CD4-positive, alpha-beta memory T cell (primary cell): ENCODE measurements around the gene ITGAE. TPM values are rescaled to one million over a fixed set of nuclear protein-coding genes. Genes with fewer than 3 reads are reported as not detected.

ENCODE experiments used
- CTCF ChIA-PET: fragments of 350-600 bp; sonication (Branson Sonifier 250); formaldehyde crosslinking; loops from one replicate; lab custom pipeline; 2021; ENCODE audit warnings: inconsistent platforms; ENCODE audit not compliant: partially characterized antibody; lab: Charles Lee
- POLR2A ChIA-PET: fragments of 350-600 bp; sonication (Branson Sonifier 250); formaldehyde crosslinking; loops from one replicate; lab custom pipeline; 2021; ENCODE audit not compliant: partially characterized antibody; lab: Charles Lee
- DNase-seq, 5 donors: peaks; one replicate each; pipeline versions ENCODE4 v3.0.0 to v3.0.0-alpha.2; 2020 to 2022; ENCODE audit warnings: mixed read lengths in 1 of 5
- H3K27ac ChIP-seq: one replicate; pipeline ENCODE4 v1.7.0; 2013; ENCODE audit warnings: low read depth, low read length
- H3K27me3 ChIP-seq: 2 replicates; pipeline ENCODE4 v1.7.0; 2013; ENCODE audit warnings: mild to moderate bottlenecking, low read length, moderate library complexity; ENCODE audit not compliant: insufficient read depth
- H3K36me3 ChIP-seq: 2 replicates; pipeline ENCODE4 v1.7.0; 2013; ENCODE audit warnings: mild to moderate bottlenecking, low read length, moderate library complexity; ENCODE audit not compliant: insufficient read depth
- H3K4me1 ChIP-seq: 2 replicates; pipeline ENCODE4 v1.7.0; 2013; ENCODE audit warnings: mild to moderate bottlenecking, low read length, moderate library complexity; ENCODE audit not compliant: insufficient read depth
- H3K4me3 ChIP-seq, 2 donors: one replicate each; pipeline ENCODE4 v1.7.0; 2013; ENCODE audit warnings: low read length in 2 of 2, mild to moderate bottlenecking in 1 of 2
- H3K9me3 ChIP-seq, 2 donors: one replicate each; pipeline ENCODE4 v1.7.0; 2013; ENCODE audit warnings: low read length in 2 of 2, control low read depth in 1 of 2; ENCODE audit not compliant: control insufficient read depth in 1 of 2
- H3K27ac Mint-ChIP-seq, 7 donors: one replicate each; pipeline ENCODE4 v1.8.0; 2020 to 2021; ENCODE audit warnings: mixed read lengths in 7 of 7, mild to moderate bottlenecking in 6 of 7, inconsistent platforms in 3 of 7, moderate library complexity in 3 of 7
- H3K27me3 Mint-ChIP-seq, 2 donors: one replicate each; pipeline ENCODE4 v1.8.0; 2020 to 2021; ENCODE audit warnings: mixed read lengths in 2 of 2
- H3K36me3 Mint-ChIP-seq, 2 donors: one replicate each; pipeline ENCODE4 v1.8.0; 2020 to 2021; ENCODE audit warnings: mixed read lengths in 2 of 2, inconsistent platforms in 1 of 2, mild to moderate bottlenecking in 1 of 2
- H3K4me1 Mint-ChIP-seq, 4 donors: one replicate each; pipeline ENCODE4 v1.8.0; 2020 to 2021; ENCODE audit warnings: mixed read lengths in 4 of 4, mild to moderate bottlenecking in 1 of 4
- H3K4me3 Mint-ChIP-seq, 8 donors: one replicate each; pipeline ENCODE4 v1.8.0; 2020 to 2021; ENCODE audit warnings: mixed read lengths in 8 of 8, mild to moderate bottlenecking in 7 of 8, moderate library complexity in 6 of 8, inconsistent platforms in 3 of 8
- H3K9me3 Mint-ChIP-seq, 8 donors: one replicate each; pipeline ENCODE4 v1.8.0; 2020 to 2021; ENCODE audit warnings: mixed read lengths in 8 of 8, mild to moderate bottlenecking in 5 of 8, inconsistent platforms in 3 of 8, moderate library complexity in 1 of 8
- intact Hi-C: fragments of 100-400 bp; cut with micrococcal nuclease; formaldehyde crosslinking; loops from one replicate; pipeline ENCODE4 v1.15.1; 2023
- polyA plus RNA-seq, 2 donors: library from polyadenylated mRNA; unstranded; fragments of 300-500 nt; fragmentation: Illumina TruSeq; gene quantifications; one replicate each; pipeline ENCODE4 v1.2.3, GENCODE V29; 2021
- total RNA-seq, 2 experiments: library from RNA; stranded (reverse); gene quantifications; one replicate each; pipeline ENCODE4 v1.2.3, GENCODE V29; 2021

Gene ITGAE
- total and polyA plus RNA-seq, 4 experiments from 2014 or later, result 17.2 to 43.6 (median 27.7) TPM

DNA sequence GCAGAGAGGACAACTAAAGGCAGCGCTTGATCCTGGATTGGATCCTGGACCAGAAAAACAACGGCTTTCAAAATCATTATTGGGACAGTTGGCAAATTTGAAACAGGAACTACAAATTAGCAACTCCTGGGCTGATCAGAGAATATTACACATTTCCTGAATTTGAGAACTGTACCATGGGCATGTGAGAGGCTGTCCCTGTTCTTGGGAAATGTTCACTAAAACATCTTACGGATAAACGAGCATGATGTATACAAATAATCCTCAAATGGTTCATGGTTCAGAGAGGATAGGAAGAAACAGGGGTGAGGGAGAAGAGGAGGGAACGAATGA is 2.3 kb upstream of the ITGAE start:
- Mint-ChIP-seq H3K4me3 (no peak overlapping the region), H3K27ac (peak overlapping the region in 3 of 7 donors; percentile 1 to 59 (median 36)), H3K4me1 (peaks cover 0 to 8% (median under 1%) of the 10 kb centered on the region in 4 donors), H3K9me3 (no peaks in the 10 kb centered on the region), H3K27me3 (no peaks in the 10 kb centered on the region), H3K36me3 (peaks cover 15 to 16% of the 10 kb centered on the region in 2 donors)
- CTCF ChIA-PET, result no interaction called here
- Histone ChIP-seq H3K27me3 (no peaks in the 10 kb centered on the region), H3K9me3 (no peaks in the 10 kb centered on the region), H3K27ac (no peak overlapping the region), H3K36me3 (peaks cover 9% of the 10 kb centered on the region), H3K4me3 (no peak overlapping the region), H3K4me1 (no peaks in the 10 kb centered on the region)
- POLR2A ChIA-PET, result no interaction called here
- DNase-seq, result no peak
- intact Hi-C loops, result no loop called here

DNA sequence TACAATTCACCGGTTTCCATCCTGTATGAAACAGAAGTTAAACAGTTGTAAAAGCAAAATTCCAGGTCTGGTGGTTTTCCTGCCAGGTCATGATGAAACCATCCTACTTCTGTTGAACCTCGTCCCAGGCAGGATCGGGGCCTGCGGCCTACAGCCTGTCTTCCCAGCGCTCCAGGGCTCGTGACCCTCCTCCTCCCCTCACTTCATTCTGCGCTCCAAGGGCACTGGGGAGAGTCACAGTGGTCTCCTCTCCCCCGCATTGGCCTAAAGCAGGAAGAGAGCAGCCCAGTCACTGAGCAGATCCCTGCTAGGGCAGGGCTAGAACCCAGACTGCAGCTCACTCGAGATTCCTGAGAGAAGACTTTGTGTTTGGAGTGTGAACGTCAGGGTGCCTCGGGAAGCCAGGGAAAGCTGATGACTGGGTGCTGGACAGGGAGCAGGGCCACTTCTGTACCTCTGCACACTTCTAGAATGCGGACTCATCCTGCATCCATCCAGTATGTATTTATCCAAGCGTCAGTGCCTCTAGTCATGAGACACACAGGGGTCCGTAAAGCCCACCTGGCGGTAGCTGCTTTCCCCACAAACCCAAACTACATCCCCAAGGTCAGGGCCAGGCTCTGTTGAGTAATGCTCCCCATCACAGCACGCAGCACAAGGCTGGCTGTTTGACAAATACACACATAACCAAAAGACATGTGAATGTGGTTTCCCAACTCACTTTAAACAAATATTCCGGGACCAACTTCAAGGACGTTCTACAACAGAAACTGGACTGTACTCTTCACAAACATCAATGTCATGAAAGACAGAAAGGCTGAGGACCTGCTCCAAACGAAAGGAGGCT is 1.7 kb upstream of the ITGAE start:
- no peak for DNase-seq
- H3K27ac Mint-ChIP-seq, result peak overlapping the region in 1 of 7 donors; percentile 1
- intact Hi-C loops, result no loop called here
- H3K4me3 Mint-ChIP-seq, result peak overlapping the region in 1 of 8 donors; percentile 13
- Histone ChIP-seq H3K4me3 (no peak overlapping the region), H3K9me3 (no peaks in the 10 kb centered on the region), H3K27me3 (no peaks in the 10 kb centered on the region), H3K27ac (no peak overlapping the region), H3K36me3 (peaks cover 5% of the 10 kb centered on the region), H3K4me1 (no peaks in the 10 kb centered on the region)
- POLR2A ChIA-PET, result no interaction called here
- peaks cover 10 to 12% of the 10 kb centered on the region in 2 donors for H3K36me3 Mint-ChIP-seq
- peaks cover 0 to 8% (median 1%) of the 10 kb centered on the region in 4 donors for H3K4me1 Mint-ChIP-seq
- CTCF ChIA-PET, result no interaction called here
- H3K9me3 Mint-ChIP-seq, result no peaks in the 10 kb centered on the region
- H3K27me3 Mint-ChIP-seq, result no peaks in the 10 kb centered on the region

GRCh38 chr17:3801792-3802191 is 804 bp upstream of the ITGAE start:
- H3K4me1 Mint-ChIP-seq, result peaks cover 1 to 9% (median 4%) of the 10 kb centered on the region in 4 donors
- CTCF ChIA-PET, result no interaction called here
- Histone ChIP-seq H3K9me3 (no peaks in the 10 kb centered on the region), H3K36me3 (peaks cover 2% of the 10 kb centered on the region), H3K27ac (no peak overlapping the region), H3K4me3 (no peak overlapping the region), H3K4me1 (peaks cover 1% of the 10 kb centered on the region), H3K27me3 (no peaks in the 10 kb centered on the region)
- DNase-seq, result no peak
- peaks cover 2 to 5% of the 10 kb centered on the region in 2 donors for H3K36me3 Mint-ChIP-seq
- POLR2A ChIA-PET, result no interaction called here
- H3K4me3 Mint-ChIP-seq, result no peak overlapping the region
- H3K27ac Mint-ChIP-seq, result no peak overlapping the region
- H3K9me3 Mint-ChIP-seq, result no peaks in the 10 kb centered on the region
- no peaks in the 10 kb centered on the region for H3K27me3 Mint-ChIP-seq
- intact Hi-C loops, result no loop called here

DNA sequence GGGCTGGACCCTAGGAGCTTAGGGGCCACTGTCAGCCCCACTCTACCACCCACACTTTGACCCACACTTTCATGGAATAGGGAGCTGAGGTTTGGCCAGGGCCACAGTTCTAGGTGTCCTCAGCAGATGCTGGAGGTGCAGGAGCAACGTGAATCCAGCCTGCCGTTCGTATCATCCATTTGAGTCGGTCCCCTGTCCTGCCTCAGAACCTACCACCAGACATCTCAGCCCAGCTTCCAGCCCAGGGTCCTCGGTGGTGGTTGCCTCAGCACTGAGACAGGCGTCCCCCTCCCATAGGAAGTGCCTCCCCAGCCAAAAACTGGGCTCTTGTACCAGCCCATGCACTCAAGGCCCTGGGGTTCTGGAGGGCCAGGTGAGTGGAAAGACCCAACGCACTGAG is 359 bp upstream of the ITGAE start:
- peak overlapping the region in 1 of 8 donors; percentile 61 for H3K4me3 Mint-ChIP-seq
- peaks cover 6% of the 10 kb centered on the region for H3K4me1 ChIP-seq
- H3K27me3 Mint-ChIP-seq, result no peaks in the 10 kb centered on the region
- no peak overlapping the region for H3K27ac ChIP-seq
- H3K27me3 ChIP-seq, result no peaks in the 10 kb centered on the region
- ChIA-PET POLR2A (no interaction called here), CTCF (no interaction called here)
- peaks cover 0 to 6% of the 10 kb centered on the region in 2 donors for H3K36me3 Mint-ChIP-seq
- H3K4me1 Mint-ChIP-seq, result peaks cover 5 to 14% (median 8%) of the 10 kb centered on the region in 4 donors
- H3K9me3 Mint-ChIP-seq, result no peaks in the 10 kb centered on the region
- H3K36me3 ChIP-seq, result no peaks in the 10 kb centered on the region
- no peak overlapping the region for H3K27ac Mint-ChIP-seq
- DNase-seq, result no peak
- no peaks in the 10 kb centered on the region for H3K9me3 ChIP-seq
- intact Hi-C loops, result no loop called here
- H3K4me3 ChIP-seq, result no peak overlapping the region

DNA sequence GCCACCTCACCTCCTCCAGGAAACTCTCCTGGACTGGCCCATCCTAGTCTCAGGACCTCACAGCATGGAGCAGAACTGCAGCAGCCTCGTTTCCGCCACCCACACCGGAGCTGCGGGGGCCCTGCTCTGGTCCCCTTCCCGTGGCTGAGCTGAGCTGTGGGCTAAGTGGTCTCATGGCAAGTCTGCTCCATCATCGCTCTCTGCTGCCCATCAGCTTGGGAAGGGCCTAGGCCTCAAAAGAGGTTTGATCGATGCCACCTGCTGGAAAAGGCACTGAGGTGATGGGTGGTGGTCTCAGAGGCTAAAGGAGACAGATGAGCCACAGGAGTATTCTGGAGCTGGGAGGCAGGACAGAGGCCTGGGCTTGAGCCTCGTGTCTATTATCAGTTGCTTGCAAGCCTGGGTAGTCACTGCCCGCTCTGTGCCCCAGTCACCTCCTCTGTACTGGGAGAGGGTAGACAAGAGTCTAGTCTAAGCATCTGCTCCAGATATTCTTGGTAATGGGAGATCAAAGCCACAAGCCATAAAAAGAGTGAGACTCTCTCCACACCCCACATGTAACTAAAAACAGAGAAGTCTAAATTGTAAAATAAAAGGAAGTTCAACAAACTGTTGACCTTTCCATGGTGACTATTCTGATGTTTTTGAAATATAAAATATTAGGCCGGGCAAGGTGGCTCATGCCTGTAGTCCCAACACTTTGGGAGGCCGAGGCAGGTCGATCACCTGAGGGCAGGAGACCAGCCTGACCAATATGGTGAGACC is 1.6 kb downstream of the ITGAE start:
- no peak overlapping the region for H3K27ac ChIP-seq
- peaks cover 21% of the 10 kb centered on the region for H3K4me1 ChIP-seq
- Mint-ChIP-seq H3K27ac (peak overlapping the region in 2 of 7 donors; percentile 55 to 79), H3K4me1 (peaks cover 10 to 30% (median 19%) of the 10 kb centered on the region in 4 donors), H3K4me3 (no peak overlapping the region), H3K27me3 (no peaks in the 10 kb centered on the region), H3K36me3 (peaks cover 0 to 5% of the 10 kb centered on the region in 2 donors), H3K9me3 (no peaks in the 10 kb centered on the region)
- DNase-seq, result no peak
- H3K27me3 ChIP-seq, result no peaks in the 10 kb centered on the region
- no peak overlapping the region for H3K4me3 ChIP-seq
- H3K9me3 ChIP-seq, result no peaks in the 10 kb centered on the region
- H3K36me3 ChIP-seq, result no peaks in the 10 kb centered on the region
- POLR2A ChIA-PET, result no interaction called here
- CTCF ChIA-PET, result no interaction called here
- intact Hi-C loops, result no loop called here

DNA sequence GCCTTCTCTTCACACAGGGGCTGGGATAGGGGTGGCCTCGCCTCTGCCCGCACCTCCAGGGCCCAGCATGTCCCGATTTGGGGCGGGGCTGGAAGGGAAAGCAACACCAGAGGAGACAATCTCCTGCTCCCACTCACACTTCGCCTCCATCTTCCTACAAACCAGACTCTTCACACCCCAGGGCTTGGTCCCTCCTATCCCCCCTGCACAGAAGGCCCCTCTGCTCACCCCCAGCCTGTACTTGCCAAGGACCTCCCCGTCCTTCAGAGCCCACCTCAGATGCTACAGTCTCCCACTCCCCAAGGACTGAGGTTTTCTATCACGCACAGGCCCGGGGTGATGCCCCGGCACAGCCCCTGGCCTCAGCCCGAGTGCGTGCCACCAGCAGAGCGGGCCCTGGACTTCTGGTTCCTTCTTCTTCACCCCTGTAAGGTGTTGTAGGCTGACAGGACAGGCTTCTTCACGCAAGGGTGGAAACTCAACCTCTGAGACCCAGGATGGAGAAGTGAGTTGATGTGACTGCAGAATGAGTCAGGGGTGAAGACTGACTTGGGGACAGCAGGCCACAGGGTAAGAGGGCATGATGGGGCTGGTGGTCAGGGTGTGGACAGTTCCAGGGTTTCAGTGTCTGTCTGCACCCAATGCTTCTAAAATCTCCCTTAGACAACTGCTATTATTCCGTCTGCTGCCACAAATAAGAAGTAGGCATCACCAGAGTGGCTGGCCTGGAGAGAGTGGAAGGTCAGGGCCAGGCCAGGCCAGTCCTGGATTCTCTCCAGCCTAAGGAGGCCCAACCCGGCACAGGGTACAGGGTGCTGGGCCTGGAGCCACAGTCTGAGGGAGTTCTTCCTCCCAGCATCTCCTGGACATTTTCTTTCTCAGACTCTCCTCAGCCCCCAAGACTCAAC is 2.5 kb downstream of the ITGAE start:
- Histone ChIP-seq H3K36me3 (no peaks in the 10 kb centered on the region), H3K4me3 (no peak overlapping the region), H3K9me3 (no peaks in the 10 kb centered on the region), H3K4me1 (peaks cover 21% of the 10 kb centered on the region), H3K27me3 (no peaks in the 10 kb centered on the region), H3K27ac (no peak overlapping the region)
- Mint-ChIP-seq H3K9me3 (no peaks in the 10 kb centered on the region), H3K36me3 (peaks cover 0 to 5% of the 10 kb centered on the region in 2 donors), H3K4me3 (peak overlapping the region in 1 of 8 donors; percentile 35), H3K27ac (peak overlapping the region in 2 of 7 donors; percentile 32 to 79), H3K4me1 (peaks cover 10 to 27% (median 19%) of the 10 kb centered on the region in 4 donors), H3K27me3 (no peaks in the 10 kb centered on the region)
- intact Hi-C loops, result no loop called here
- ChIA-PET CTCF (no interaction called here), POLR2A (no interaction called here)
- no peak for DNase-seq
